ENCODE results near the gene STOM. TPM values are rescaled to one million over a fixed set of nuclear protein-coding genes. Genes with fewer than 3 reads are reported as not detected.

The STOM gene
- total and polyA plus RNA-seq, 2 of the 8 experiments (the other 6 are each of a cell fraction or from before 2014, with no cell fraction given): 25.2 to 60.4 TPM

- Histone ChIP-seq H3K23ac (ENCODE audit: insufficient read length) (no peak overlapping the region), H3K27me3 (replicated peaks in 1 of 4; ENCODE audit: control insufficient read depth in 3 of 4, extremely low read depth in 1 of 4, insufficient read depth in 3 of 4, low read length in 3 of 4) (no peaks in the 10 kb centered on the region), H3K4ac (replicated peaks; ENCODE audit: insufficient read length, low read depth, low read length) (no peak overlapping the region), H2AFZ (ENCODE audit: low read length) (no peak overlapping the region), H3K27ac (ENCODE audit: low read depth, low read length) (no peak overlapping the region), H4K8ac (ENCODE audit: extremely low read depth, insufficient read depth, low read length) (no peak overlapping the region), H3K79me1 (ENCODE audit: low read depth, low read length) (no peaks in the 10 kb centered on the region), H3K4me1 (replicated peaks in 1 of 4; ENCODE audit: control insufficient read depth in 3 of 4, insufficient read depth in 4 of 4, low read length in 3 of 4) (no peaks in the 10 kb centered on the region), H3K79me2 (ENCODE audit: control insufficient read depth in 1 of 2, insufficient read depth in 2 of 2, low read length in 2 of 2) (no peaks in the 10 kb centered on the region), H2AK5ac (ENCODE audit: low read depth, low read length) (no peak overlapping the region), H2BK120ac (replicated peaks; ENCODE audit: low read depth, low read length) (no peak overlapping the region), H4K91ac (replicated peaks; ENCODE audit: insufficient read length, low read length) (no peak overlapping the region), H4K20me1 (replicated peaks in 1 of 2; ENCODE audit: control insufficient read depth in 1 of 2, insufficient read depth in 2 of 2, low read length in 2 of 2) (peaks cover 0 to 3% of the 10 kb centered on the region in 2 experiments), H3K4me2 (ENCODE audit: insufficient read depth in 1 of 2, low read depth in 2 of 2, low read length in 2 of 2) (no peak overlapping the region), H2BK20ac (ENCODE audit: low read length) (no peak overlapping the region), H3K4me3 (ENCODE audit: extremely low read depth in 1 of 4, insufficient read depth in 2 of 4, low read depth in 3 of 4, low read length in 4 of 4) (no peak overlapping the region), H3K14ac (ENCODE audit: insufficient read length) (no peak overlapping the region), H3K9ac (replicated peaks in 1 of 4; ENCODE audit: extremely low read depth in 1 of 4, low read depth in 3 of 4, low read length in 3 of 4) (no peak overlapping the region), H3K36me3 (ENCODE audit: control insufficient read depth in 2 of 4, insufficient read depth in 4 of 4, low read length in 3 of 4) (peaks cover 0 to 6% (median 0%) of the 10 kb centered on the region in 4 experiments; a peak in 3 of 8 replicates), H3K18ac (ENCODE audit: extremely low read depth, low read length) (no peak overlapping the region), H4K5ac (ENCODE audit: insufficient read length, low read depth, low read length) (no peak overlapping the region), H2BK12ac (ENCODE audit: low read depth, low read length) (no peak overlapping the region), H3K23me2 (ENCODE audit: low read depth, low read length) (no peaks in the 10 kb centered on the region), H2BK15ac (ENCODE audit: low read length) (no peak overlapping the region), H3K56ac (replicated peaks; ENCODE audit: insufficient read length, low read depth, low read length) (no peak overlapping the region), H2BK5ac (ENCODE audit: low read depth, low read length) (no peak overlapping the region), H3K9me3 (ENCODE audit: insufficient read depth in 2 of 2, low read depth in 1 of 2, low read length in 1 of 2) (no peaks in the 10 kb centered on the region)
- ChIA-PET CTCF (ENCODE audit: partially characterized antibody) (interaction anchor here (0.7 to 2.3 kb wide), 2 partner anchors 47 to 76 kb away, joined by 3 to 6 read pairs; no protein-coding TSS in a partner anchor), POLR2A (ENCODE audit: partially characterized antibody) (no interaction called here)
- FAIRE-seq (no peak), DNase-seq (ENCODE audit: low read depth in 1 of 2, low spot score in 2 of 2) (no peak)
- WGBS, 2 experiments (ENCODE audit: extremely low coverage in 1 of 2, insufficient coverage in 1 of 2, insufficient read length in 1 of 2, insufficient replicate concordance in 2 of 2, low coverage in 1 of 2, low lambda C conversion rate in 2 of 2, missing lambda C conversion rate in 1 of 2): 91% methylated on average over 10 of the region's 10 CpGs; no CpG with 5 or more reads in 1 of the 2 experiments
- TF ChIP-seq SAP30 (IDR thresholded peaks at IDR 0.05; ENCODE audit: insufficient read depth, insufficient replicate concordance, low read length) (no peak), RXRA (IDR thresholded peaks at IDR 0.05; ENCODE audit: insufficient read depth, low read depth, low read length) (no peak), BACH1 (IDR thresholded peaks at IDR 0.05; ENCODE audit: low read length) (no peak), KDM5A (IDR thresholded peaks at IDR 0.05; ENCODE audit: low read length) (no peak), TBP (IDR thresholded peaks at IDR 0.05; ENCODE audit: low read depth, low read length) (no peak), RNF2 (IDR thresholded peaks at IDR 0.05; ENCODE audit: borderline replicate concordance, low read depth, low read length, missing control alignments, poor library complexity, severe bottlenecking) (no peak), POU5F1 (IDR thresholded peaks at IDR 0.05; ENCODE audit: low read depth, low read length) (no peak), JUN (IDR thresholded peaks at IDR 0.05; ENCODE audit: low read depth, low read length) (no peak), RBBP5 (IDR thresholded peaks at IDR 0.05; ENCODE audit: borderline replicate concordance, low read depth, low read length) (no peak), SP1 (IDR thresholded peaks at IDR 0.05; ENCODE audit: low read depth, low read length) (no peak)
Observed at GRCh38 chr9:121323449-121324151, 46.5 kb downstream of the STOM start.
